CD8-positive, alpha-beta memory T cell (primary cell): ENCODE measurements around the gene SMAD1. TPM values are rescaled to one million over a fixed set of nuclear protein-coding genes. Genes with fewer than 3 reads are reported as not detected.

Experiments
- polyA plus RNA-seq: library from polyadenylated mRNA; unstranded; fragments of 300-500 nt; fragmentation: Illumina TruSeq; gene quantifications from one replicate; pipeline ENCODE4 v1.2.3, GENCODE V29; 2021
- total RNA-seq, 2 experiments: library from RNA; stranded (reverse); gene quantifications; one replicate each; pipeline ENCODE4 v1.2.3, GENCODE V29; 2021

Gene SMAD1
- total and polyA plus RNA-seq, 3 experiments from 2014 or later: 0.52 to 1.6 (median 1.3) TPM

Other genes starting within 250 kb of the SMAD1 start
- gene MMAA, start 137.5 kb downstream of the SMAD1 start, total RNA-seq: 10 to 100 TPM; 13.1 to 14.9 TPM
- gene MMAA, start 137.5 kb downstream of the SMAD1 start, polyA plus RNA-seq: 7.2 TPM
- not detected for gene C4orf51, start 198.3 kb downstream of the SMAD1 start, total RNA-seq
- not detected for gene C4orf51, start 198.3 kb downstream of the SMAD1 start, polyA plus RNA-seq